Stimulated activated naive CD8-positive, alpha-beta T cell treated with anti-CD3 and anti-CD28 coated beads, Interleukin-15, Interleukin-2, amounts not matched to agents 100 U/mL and 50 U/mL, for 24 hours (primary cell): Measurements from ENCODE around the gene POLE.
A peak's percentile ranks its signal among the peaks of the same experiment; 100 is the strongest.

ENCODE experiments used
- ATAC-seq: fragments of 150-1000 bp; cut with Tn5 transposase; one replicate; pipeline ENCODE4 v1.10.0; 2021
- DNase-seq: peaks from one replicate; pipeline ENCODE4 v3.0.0; 2021

Gene POLE

DNA sequence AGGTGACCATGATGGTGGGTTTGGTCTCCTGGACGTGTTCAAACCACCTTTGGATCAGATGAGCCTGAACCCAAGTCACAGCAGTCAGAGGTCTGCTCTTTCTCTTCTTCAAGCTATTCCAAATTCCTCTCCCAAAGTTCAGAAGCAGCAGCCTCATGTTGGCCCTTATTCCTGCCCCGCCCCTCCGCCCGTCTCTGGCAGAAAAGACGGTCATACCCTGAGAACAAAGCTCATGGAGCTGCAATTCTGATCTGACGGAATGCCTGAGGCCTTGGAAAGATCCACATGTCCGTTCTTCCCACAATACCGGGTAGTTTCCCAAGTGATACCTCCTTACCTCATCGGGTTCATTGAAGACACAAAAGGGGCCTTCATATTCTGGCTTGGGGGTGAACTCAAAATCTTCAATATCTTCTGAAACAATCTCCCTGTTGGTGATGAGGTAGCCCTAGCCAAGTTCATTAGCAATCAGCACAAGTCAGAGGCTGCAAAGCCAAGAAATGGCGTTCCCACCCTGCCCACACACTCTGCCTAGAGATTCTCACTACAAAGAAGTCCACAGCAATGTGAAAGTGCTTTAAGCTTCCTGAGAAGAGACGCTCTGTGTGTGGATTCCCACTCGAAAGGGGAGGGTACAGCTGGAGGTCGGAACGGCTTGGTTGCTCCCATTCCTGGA is 11.2 kb downstream of the POLE start:
- DNase-seq (no peak), ATAC-seq (no peak)

DNA sequence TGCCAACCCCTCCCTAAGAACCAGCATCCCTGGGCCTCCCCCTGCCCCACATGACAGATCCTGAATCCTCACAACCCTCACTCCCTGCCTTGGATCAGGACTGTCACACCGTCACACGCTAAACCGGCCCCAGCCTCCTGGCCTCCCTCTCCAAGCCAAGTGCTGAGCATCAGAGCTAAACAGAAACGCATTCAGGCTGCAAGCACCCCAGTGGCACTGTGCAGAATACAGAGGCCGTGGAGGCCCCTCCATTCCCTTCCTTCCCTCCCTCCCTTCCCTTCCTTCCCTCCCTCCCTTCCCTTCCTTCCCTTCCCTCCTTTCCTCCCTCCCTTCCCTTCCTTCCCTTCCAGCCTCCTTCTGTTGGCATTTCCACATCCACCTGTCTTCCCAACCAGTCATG is 12.6 kb downstream of the POLE start:
- ATAC-seq (no peak), DNase-seq (no peak)

DNA sequence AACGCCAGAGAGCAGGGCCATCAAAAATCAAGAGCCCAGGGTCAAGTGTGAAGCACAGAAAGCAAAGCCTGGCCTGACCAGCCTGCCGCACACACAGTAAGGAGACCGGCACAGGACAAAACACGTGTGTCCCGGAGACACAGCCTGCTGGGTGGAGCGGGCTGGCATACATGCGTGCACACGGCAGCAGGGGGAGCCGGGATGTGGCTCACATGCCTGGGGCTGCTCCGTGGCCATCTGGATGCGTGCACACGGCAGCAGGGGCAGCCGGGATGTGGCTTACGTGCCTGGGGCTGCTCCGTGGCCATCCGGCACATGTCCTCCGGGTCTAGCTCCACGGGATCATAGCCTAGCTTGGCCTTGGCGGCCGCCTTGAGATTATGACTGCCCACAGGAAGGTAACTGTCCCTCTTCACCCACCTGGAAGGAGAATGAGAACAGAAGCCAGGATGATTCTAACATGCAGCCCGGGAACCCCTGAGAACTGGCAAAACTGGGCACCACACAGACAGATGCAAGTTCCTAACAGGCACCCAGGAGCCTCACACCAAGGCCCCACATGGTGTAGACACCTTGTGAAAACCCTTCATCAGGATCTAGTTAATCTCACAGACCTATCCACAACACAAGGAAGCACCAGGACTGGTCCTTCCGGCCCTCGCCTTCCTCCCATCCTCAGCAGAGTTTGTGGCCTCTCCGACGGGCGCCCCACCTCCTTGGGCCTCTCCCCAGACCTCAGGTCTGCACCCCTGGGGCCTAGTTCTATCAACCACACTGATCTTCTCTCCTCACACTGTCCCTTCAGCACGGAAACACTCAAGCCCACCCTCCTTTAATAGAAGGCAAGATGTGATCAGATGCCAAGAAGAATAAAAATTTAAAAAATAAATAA is 13.6 kb downstream of the POLE start:
- ATAC-seq, result no peak
- DNase-seq, result no peak

DNA sequence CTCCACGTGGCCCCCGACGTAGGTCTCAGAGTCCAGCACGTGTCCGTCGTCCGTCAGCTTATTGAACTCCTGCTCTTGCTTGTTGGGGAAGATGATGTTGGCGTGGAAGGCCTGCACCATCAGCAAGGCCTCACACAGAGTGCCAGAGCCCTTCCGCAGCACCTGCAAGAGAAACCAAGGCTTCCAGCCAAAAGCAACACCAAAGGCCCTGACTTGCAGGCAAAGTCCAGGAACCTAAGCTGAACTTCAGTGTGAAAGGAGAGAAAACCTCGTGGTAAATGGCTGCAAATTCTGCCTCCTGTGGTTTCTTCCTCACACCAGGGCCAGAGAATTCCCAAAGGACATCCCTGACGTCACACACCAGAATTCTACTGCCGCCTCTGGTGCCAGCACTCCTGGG is 14.5 kb downstream of the POLE start:
- no peak for ATAC-seq
- DNase-seq, result no peak

DNA sequence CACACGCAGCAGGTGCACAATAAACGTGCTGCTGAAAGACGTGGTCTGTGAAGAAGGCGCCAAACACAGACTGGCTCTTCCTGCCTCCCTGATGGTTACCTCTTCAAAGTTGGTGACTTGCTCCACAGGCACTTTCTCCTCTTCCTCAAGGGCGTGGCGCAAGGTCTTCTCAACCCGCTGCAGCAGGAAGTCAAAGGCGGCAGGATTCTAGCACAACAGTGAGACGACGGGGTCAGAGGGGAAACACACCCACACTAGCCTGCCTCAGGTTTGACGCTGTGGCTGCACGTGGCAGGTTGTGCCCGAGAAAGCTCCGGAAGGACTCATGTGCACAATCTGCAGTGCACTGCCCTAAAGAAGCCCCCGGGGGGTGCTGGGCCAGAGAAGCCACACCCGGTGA is 15.0 kb downstream of the POLE start:
- DNase-seq (no peak), ATAC-seq (no peak)

DNA sequence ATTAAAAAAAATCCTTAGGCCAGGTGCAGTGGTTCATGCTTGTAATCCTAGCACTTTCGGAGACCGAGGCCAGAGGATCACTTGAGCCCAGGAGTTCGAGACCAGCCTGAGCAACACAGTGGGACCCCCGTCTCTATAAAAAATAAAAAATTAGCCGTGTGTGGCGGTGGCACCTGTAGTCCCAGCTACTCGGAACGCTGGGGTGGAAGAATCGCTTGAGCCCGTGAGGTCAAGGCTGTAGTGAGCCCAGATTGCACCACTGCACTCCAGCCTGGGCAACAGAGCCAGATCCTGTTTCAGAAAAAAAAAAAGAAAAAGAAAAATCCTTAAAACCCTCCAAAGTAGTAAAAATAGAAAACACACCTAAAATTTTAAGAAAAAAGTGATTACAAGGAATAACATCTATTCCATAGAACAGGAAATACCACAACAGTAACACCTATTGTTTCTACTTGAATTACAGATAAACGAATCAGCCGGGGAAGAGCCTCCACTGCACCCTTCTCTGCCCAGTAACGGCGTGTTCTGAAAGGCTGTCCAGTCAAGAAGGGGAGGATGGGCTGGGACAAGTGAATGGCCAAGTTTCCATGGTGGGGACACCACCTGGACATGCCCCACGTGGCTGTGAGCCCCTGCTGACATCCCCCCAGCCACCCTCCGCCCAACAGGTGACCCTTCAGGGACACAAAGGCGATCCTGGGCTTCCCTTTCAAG is 17.8 kb downstream of the POLE start:
- DNase-seq, result no peak
- ATAC-seq, result no peak

DNA sequence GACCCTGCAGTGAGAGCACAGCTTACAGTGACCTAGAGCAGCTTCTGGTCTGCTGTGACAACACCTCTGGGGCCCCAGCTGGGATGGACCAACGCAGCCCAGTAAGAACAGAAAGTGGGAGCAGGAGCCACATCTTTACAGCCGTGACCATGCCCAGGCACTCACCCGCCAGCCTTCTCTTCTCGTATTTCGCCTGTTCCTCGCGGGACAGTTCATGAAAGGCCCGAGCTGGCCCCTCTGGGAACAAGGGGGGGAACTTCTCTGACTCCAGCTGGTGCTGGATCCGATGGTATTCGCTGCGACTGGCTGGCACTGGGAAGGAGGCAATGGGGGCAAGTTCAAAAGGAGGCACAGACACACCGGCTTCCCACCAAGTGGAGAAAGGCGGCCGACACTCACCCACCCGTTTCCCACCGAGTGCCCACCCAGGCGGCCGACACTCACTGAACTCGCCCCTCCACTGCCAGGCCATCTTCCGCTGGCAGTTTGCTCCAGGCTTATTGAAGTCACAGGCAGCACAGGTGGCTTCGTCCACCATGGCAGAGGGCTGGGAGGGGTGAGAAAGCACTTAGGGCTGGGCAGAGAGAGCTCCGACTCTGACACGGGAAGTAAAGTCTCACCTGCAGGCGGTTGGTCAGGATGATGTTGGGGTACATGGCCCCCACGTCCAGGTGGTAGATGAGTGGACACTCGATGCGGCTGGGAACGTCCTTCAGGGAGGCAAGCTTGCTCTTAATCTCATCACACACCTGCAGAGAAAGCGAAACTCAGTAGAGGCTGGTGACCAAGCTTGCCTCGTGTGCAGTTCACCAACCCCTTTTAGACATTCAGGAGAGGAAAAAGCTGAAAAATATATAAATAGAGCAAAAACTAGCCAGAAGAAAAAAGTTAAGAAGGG is 18.7 kb downstream of the POLE start:
- ATAC-seq (no peak), DNase-seq (no peak)

DNA sequence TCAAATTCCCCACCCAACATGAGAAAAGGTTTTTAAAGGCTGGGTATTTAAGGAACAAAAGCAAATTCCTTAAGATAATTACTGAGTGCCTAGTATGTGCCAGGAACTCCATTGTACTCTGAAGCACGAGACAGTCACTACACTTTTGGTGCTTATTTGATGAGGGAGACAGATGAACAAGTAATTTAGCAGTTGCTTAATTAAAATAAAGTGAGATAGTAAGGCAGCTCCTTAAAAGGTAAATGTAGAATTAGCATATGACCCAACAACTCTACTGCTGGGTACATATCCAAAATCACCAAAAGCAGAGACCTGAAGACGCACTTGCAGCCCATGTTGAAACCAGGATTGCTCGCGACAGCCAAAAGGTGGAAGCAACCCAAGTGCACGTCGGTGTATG is 21.3 kb downstream of the POLE start:
- DNase-seq, result no peak
- ATAC-seq, result no peak

DNA sequence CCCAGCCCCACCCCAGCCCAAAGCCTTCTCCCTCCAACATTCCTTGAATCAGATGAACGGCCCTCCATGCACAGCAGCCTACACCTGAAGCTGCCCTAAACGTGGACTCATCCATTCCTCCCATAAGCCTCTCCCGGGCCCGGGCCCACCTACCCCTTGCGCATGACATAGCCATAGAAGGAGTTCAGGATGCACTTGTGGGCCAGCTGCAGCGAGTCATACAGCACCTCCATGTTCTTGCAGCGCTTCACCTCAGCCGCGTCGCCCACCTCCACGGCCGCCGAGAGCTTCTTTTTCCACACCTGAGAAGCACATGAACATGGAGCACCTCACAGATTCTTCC is 22.0 kb downstream of the POLE start:
- no peak for ATAC-seq
- no peak for DNase-seq

DNA sequence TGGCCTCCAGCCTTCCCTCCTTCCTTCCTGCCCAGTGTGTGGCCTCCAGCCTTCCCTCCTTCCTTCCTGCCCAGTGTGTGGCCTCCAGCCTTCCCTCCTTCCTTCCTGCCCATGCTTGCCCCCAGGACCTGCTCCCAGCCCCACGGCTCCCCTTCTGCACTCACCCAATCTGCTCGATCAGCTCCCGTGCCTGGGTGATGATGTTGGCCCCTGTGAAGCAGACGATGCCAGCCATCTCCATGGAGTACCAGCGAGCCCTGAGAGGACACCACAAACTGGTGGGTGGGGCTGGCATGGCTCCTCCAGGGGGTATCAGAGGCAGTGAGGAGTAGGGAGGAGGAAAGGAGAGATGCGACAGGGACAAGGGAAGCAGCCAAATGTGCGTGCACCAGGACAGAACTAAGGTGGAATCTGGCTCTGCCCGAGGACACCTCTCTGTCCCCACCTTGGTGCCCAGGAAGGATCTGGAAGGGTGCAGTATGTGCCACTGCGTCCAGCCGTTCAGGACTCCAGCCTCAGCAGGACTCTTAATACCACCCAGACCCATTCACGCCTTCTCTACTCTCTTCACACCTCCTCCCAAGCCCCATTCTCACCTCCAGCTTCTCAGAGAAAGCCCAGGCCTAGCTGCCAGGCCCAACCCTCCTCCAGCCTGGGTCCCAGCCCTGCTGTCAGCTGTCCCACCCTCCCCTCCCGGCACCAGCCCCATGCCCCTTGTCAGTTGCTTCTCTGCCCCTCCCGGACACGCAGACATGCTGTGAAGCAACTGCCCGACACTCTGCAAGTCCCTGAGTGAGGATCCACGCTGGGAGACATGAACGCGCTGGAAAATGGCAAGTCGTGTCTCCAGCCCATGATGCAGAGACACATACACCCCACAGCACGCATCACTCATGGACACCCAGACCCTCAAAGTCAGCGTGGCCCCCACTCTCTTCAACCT is 22.7 kb downstream of the POLE start:
- DNase-seq (no peak), ATAC-seq (no peak)

DNA sequence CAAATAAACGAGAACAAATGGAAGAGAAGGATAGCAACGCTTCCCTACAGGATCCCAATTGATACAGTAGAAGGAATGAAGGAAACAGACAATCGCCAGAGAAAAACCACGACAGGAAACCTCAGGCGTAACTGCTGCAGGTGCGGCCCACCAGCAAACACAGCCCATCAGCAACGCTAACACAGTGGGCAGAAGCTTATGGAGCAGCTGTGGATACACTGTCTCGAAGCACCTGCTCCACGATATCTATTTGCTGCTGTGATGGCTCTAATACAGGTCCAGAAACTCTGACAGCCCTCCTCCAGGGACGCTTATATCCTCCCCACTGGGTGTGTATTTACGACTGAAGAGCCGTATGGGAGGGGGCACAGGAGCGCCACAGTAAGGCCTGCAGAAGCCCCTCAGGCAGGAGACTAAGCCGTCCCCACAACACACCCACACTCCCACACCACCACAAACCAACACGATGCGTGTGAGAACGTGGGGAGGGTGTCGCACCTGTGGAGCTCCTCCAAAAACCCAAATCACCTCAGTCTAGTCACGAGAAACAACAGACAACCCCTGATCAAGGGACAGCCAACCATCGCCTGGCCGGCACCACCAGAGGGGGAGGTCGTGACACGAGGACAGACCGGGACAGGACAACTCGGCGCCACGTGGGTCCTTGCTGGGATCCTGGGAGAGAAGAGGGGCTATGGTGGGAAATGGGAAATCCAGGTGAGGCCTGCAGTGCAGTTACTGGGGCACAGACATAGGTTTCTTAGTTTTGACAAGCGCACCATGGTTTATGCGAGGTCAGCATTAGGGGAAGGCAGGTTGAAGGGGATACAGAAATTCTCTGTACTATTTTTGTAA is 24.0 kb downstream of the POLE start:
- DNase-seq (no peak), ATAC-seq (peak; percentile 13)

DNA sequence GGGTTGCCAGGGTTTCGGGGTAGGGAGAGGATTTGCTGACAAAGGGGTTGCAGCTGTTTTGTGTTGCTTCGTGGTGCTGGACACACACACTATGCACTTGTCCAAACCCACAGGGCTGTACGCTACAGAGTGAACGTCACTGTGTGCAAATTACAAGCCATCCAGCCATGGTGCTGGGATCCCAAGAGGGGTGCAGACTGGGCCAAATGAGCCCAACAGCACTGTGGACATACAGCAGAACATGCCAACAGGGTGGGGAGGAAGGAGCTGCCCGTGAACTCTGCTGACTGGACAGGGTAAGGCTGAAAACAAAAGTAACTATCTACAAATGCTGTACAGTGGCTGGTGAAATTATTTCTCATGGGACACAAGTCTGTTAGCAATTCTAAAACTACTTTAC is 25.2 kb downstream of the POLE start:
- ATAC-seq, result no peak
- DNase-seq, result no peak

DNA sequence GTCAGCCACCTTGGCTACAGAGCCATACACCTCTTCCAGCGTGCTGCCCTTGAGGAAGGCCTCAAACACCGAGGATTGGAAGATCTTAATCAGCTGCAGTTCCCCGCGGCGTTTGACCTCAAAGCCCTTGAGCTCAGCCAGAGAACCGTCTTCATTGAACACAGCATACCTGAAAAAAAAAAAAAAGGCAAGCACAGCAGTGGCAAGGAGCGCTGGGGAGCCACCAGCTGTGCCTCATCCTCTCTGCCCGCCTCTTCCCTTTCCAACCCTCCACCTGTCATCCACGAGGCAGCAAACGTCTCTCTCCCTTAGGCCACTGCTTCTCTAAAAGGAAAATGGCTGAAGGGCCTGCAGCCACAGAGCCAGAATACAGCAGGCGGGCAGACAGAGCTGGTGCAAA is 26.1 kb downstream of the POLE start:
- ATAC-seq, result no peak
- no peak for DNase-seq

DNA sequence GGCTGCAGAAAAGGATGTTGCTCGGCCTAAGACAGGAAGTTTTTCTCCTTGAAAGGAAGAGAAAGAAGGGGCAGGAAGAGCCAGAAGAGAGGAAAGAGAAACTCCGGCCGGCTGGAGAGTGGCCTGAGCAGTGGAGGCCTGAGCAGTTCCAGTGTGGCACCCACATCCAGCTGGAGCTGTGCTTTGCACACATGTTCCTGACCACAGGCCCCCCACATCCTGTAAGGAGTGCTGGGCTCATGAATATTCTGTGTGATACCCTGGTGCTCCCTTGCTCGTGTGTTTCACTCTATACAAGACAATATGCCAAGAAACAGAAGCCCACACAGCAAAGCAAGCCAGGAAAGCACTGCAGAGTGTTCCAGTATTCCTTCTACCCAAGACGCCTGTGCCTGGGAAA is 27.1 kb downstream of the POLE start:
- DNase-seq (no peak), ATAC-seq (no peak)

DNA sequence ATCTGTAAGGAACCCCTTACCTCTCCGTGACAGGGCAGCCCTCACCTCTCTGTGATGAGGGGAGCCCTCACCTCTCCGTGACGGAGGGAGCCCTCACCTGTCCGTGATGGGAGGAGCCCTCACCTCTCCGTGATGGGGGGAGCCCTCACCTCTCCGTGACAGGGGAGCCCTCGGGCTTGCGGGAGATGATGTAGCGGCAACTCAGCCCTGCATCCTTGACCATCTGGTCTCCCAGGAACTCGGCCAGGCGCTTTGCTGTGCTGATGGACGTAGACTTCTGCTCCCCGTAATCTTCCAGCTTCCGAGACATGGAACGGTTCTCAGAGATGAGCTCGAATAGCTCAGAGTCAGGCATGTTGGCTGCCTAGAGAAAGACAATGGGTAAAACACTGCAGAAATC is 28.0 kb downstream of the POLE start:
- DNase-seq (no peak), ATAC-seq (no peak)

DNA sequence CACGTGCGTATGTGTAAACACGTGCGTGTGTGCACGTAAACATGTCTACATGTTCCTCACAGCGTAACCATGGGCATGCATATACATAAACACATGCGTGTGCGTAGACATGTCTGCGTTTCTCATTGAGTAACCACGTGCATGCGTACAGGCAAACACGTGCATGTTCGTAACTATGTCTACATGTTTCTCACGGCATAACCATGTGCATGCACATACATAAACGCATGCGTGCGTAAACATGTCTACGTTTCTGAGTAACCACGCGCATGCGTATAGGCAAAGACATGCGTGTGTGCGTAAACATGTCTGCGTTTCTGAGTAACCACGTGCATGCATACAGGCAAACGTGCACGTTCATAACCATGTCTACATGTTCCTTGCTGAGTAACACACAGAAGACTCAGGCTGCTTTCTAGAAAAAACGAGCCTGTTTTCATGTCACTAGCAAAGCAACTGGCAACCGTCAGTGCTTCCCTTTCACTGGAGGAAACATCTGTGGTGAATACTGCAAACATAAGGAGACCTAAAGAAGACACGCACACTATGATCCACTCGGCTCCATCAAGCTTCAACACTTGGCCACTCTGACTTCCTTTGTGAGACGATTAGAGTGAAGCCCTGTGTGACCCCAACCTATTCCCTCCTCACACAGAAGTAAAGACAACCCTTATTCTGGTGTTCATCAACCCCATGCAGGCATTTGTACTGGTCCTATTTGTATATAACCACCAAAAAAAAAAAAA is 28.8 kb downstream of the POLE start:
- DNase-seq, result no peak
- ATAC-seq, result no peak

DNA sequence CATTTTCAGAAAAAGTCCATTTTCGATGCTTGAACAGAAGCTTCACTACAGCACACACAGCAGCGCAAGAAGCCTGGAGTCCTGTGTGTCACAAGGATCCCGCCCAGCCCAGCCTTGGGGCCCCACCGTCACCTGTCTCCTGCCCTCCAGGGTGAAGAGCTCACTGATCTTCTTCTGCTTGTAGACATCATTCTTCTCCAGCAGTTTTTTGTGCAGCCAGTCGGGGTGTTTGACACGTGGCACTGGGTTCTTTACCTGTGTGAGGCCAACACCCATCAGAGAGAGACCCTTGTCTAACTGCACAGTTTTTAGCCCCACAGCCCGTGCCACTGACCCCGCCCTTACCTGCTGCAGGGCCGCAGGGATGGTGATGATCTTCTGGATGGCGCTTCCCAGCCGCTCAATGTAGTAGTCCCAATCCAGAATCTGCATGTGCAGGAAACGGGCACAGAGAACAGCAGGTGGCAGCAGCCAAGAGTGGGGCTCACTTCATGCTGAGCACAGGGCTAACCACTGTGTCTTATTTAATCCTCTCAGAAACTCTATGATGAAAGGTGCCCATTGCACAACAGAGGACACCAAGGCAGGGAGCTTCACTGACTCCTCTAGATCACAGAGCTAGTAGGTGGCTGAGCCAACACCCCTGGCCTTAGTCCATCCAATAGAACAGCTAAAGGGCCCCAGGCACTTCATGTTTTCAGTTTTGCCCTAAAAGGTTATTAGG is 30.0 kb downstream of the POLE start:
- no peak for DNase-seq
- no peak for ATAC-seq

DNA sequence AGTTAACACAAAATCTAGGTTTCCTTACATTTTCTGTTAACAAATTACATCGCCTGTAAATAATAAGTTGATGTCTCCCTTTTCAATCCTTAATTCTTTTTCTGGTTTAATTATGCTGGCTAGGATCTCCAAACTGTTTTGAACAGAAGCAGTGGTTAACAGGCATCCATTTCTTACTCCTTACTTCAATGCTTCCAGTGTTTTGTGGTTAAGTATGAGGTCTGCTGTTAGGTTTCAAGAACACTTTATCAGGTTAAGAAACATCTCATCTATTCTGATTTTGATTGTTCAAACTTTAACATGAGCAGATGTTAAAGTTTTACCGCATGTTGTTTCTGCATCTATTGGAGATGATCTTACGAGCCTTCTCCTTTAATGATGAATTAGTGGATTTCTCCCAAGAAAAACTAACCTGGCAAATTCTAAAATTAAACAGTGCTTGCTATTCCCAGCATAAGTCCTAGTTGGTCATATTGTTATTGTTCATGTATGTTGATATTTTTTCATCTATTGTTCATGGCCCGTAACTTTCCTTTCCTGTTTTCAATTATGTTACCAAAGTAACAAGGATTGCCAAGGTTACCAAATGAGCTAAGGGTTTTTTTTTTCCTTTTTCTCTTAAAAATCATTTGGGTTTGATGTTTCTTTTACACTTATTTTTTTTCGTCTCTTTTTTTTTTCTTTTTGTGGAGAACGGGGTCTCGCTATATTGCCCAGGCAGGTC is 33.4 kb downstream of the POLE start:
- ATAC-seq, result no peak
- DNase-seq, result no peak
